T-helper 1 cell treated with Interleukin-12 subunit alpha and Interleukin-12 subunit beta and Interleukin-4 antibody, amounts not matched to agents 30 ng/mL and 1 ng/mL, for 36 hours (primary cell): ENCODE measurements around the gene TEX22. TPM values are rescaled to one million over a fixed set of nuclear protein-coding genes. Genes with fewer than 3 reads are reported as not detected.

ENCODE experiments used
- intact Hi-C: fragments of 100-400 bp; cut with micrococcal nuclease; formaldehyde crosslinking; loops from one replicate; pipeline ENCODE4 v1.15.1; 2024
- total RNA-seq: library from RNA; stranded (reverse); gene quantifications from 2 replicates; pipeline ENCODE4 v1.2.3, GENCODE V29; 2022

TEX22 gene
- total RNA-seq, 1 donor from 2014 or later, result 4.3 TPM

DNA sequence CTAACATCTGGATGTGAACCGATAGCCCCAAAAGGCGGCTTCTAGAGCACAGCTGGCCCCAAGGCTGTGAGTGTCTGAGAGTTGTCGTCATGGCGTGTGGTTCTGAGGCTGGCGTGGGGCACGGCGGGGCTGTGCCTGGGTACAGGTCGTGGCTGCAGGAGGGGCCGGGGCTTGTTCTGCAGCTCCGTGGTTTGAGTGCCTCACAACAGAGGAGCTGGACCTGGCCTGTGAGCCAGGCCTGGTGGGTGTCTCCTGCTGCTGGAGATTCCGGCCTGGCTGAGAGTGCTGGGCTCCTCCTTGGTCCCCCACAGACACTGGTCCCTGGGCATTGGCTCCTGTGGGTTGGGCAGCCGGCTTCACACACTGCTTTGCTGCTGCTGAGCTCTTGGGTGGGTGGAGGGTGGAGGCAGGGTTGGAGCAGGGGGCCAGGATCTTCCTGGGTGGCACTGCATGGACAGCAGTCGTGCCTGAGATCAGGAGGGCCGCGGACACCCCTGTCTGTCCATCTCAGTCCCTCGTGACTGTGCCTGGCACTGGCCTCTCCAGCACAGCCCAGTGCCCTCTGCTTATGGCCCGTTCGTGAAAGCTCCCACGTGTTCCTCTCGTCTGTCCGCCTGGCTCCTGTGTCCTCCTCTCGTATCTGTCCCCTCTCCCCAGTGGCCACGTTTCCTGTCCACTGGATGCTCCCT, 31.8 kb upstream of the TEX22 start:
- intact Hi-C loops, result no loop called here

DNA sequence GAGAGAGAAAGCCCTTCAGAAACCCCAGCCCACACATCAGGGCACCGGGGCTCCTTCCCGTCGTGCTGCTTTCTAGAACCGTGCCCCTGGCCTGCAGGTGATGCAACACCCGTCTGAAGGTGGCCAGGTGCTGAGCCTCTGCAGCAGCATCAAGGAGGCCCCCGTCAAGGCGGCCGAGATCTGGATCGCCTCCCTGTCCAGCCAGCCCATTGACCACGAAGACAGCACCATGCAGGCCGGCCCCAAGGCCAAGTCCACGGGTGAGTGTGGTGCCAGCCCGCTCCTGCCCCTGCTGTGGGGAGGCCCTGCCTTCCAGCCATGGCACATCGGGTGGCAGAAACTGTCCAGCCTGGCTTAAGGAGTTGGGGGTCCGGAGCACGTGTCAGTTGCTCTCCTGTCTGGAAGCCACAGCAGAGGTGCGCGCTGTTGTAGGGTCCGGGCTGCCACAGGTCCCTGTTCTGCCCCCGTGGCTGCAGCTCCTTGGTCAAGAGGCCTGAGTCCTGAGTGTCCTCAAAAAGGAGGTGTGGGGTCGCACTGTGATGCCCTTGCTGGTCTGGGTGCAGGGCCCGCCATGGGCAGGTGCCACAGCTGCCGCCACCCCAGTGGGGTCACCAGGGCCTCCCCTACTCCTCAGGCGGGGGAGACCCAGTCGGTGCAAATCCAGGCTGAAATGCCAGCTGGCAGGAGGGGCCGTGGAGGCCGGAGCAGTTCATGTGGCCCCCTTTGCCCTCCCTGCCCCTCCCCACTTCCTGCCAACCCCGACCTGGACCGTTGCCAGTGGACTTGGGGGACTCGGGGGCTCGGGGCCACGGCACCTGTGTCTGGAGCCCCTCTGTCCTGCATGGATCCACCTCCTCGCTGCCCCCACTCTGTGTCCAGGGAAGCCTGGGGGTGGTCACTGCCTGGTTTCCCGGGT, 31.0 kb upstream of the TEX22 start:
- intact Hi-C loops, result no loop called here

DNA sequence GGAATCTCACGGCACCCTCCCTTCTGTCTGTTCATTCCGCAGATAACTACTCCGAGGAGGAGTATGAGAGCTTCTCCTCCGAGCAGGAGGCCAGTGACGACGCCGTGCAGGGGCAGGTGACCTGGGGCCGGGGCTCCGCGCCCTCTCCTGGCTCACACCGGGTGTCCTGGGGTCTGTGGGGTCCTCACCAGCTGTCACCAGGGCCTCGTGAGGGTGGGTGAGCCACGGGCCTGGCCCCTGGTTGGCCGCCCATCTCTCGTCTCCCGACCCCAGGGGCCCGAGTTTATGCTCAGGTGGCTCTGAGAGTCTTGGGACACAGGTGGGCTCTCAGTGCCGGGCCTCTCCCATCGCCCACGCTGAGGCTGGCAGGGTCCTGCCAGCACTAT, 30.3 kb upstream of the TEX22 start:
- intact Hi-C loops, result no loop called here

DNA sequence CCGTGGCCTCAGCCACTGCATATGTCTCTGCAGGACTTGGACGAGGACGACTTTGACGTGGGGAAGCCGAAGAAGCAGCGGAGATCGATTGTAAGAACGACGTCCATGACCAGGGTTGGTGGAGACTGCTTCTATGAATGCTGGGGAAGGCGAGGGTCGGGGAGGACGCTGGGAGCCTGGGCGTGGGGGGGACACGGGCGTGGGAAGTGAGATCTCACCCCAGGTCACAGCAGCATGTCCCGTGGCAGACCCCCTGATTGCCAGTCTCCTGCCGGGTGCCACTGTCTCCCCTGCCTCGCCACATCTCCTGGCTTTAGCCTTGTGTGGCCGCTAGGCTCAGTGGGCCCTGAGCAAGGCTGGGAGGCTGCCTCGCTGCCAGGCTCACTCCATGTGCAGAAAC, 29.9 kb upstream of the TEX22 start:
- intact Hi-C loops, result no loop called here

DNA sequence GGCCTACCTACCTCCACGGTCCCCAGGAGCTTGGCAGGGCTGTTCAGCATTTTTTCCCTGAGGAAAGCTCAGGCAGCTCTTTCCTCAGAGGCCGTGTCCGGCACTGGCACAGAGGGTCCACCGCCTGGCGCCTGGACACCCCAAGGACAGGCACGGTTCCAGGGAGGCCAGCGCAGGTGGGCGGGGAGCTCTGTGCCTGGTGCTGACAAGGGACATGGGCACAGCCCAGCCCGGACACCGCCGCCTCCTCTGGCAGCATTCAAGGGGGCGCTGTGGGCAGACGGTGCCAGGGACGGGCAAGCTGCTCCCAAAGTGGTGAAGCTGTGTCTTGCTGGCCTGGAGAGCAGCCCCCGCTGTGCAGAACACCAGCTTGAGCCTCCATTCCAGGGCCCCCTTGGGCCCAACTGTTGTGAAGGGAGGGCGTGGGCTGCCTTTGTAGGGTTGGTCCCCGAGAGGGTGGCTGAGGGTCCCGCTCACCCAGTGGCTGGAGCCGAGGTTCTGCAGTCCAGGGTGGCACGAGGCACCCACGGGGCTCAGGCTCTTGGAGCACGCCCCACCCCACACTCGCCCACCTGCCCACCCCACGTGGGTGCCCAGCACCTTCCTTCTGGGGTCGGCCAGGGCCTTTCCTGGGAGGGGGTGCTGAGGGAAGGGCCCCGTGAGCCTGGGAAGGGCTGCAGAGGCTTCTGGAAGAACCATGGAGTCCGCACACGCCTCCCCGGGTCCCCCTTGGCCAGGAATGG, 29.3 kb upstream of the TEX22 start:
- intact Hi-C loops, result no loop called here

DNA sequence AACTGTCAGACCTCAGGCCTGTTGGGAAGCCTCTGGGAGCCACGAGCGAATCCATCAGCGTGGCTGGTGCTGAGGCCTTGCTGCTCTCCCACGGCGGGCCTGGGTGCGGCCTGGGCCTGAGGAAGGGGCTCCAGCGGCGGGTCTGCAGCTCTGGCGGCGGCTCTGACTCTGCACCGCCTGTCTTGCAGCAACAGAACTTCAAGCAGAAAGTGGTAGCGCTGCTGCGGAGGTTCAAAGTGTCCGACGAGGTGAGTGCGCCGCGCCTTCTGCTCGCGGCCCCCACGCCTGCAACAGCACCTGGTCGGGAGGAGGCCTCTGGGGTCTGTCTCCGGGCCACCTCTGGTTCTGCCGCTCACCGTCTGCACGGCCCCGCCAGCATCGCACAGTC, 28.7 kb upstream of the TEX22 start:
- intact Hi-C loops, result loop anchor here (1.0 to 2.0 kb wide), 3 partner anchors 45 to 111 kb away; no protein-coding TSS in a partner anchor

DNA sequence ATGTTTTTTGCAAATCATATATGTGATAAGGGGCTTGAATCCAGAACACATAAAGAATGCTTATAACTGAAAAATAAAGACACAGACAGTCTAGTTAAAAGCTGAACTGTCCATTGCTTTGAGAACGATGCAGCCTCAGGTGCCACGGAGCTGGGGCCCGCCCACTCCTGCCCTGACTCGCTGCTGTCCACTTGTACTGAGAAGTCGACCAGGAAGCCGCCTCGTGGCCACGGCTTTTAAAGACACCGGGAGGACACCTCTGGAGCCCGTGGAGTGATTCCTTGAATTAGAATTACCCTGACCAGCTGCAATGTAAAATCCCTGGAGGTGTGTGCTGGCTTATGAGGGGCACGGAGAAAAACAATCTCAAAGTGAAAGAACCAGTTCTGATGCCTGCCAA, 23.9 kb upstream of the TEX22 start:
- intact Hi-C loops, result no loop called here

DNA sequence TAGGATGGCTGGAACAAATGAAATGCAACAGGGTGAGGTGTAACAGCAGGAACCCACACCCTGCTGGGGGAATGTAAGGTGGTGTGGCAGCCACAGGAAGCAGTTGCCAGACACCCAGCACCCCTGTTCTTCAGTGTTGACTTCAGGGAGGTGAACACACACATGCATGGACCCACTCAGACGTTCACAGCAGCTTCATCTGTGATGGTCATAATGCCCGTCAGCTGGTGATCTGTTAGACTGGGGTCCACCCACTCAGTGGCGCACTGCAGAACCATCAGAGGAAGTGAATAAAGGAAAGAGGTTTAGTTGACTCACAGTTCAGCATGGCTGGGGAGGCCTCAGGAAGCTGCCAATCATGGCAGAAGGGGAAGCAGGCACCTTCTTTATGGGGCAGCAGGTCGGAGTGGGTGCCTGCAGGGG, 22.7 kb upstream of the TEX22 start:
- intact Hi-C loops, result no loop called here

DNA sequence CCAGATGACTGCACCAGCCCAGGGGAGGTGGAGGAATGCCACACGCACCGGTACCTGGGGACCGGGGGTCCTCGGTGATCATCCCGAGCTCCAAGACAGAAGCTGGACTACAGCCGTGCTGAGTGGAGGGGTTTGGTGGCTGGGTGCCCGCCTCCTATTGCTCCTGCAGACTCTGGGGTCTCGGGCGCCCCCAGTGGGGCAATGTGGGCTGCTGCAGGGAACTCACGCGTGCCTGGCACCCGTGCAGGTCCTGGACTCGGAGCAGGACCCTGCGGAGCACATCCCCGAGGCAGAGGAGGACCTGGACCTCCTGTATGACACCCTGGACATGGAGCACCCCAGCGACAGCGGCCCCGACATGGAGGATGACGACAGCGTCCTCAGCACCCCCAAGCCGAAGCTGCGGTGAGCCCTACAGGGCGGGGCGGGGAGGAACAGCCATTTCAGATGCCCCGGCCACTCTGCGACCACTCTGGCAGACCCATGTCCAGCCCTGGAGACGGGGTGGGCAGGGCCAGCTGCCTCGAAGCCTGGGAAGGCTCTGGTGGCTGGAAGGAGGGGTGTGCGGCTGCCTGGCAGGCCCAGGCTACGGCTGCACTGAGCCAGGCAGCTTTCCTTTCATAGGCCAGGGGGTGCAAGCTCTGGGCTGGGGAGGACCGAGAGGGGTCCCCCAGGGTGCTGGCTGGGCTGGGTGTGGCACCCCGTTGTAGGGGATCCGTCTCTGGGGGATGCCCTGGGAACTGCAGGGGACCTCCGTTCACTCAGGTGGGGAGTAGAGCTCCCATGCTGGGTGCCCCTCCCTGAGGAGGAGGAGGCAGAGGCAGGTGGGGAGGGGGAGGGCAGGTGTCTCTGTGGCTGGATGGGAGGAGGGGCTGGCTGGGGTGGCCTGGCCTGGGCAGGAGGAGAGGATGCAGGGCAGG, 21.6 kb upstream of the TEX22 start:
- intact Hi-C loops, result no loop called here

DNA sequence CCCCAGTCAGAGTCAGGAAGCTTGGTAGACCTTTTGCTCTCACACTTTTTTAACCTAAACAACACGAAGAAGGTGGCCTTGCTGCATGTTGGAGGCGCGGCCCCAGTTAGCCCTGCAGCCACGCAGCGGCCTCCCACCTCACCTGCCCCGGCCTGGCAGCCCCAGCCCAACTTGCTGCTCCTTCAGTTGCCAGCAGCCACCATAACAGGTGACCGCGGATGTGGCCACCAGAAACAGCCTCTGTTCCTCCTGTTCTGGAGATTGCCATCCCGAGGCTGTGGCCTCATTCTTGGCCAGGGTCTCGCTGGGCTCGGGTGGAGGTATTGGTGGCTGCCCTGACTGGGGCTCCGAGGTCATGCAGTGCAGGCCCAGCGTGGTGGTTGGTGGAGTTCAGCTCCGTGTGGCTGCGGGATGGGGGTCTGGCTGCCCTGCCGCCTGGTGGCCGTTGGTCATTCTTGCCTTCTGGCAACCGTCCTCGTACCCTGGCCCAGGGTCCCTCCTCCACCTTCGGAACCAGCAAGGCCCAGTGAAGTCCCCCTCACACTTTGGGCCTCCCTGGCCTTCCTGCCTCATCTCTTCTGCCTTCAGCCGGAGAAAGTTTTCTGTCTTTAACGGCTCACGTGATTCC, 20.7 kb upstream of the TEX22 start:
- intact Hi-C loops, result no loop called here

DNA sequence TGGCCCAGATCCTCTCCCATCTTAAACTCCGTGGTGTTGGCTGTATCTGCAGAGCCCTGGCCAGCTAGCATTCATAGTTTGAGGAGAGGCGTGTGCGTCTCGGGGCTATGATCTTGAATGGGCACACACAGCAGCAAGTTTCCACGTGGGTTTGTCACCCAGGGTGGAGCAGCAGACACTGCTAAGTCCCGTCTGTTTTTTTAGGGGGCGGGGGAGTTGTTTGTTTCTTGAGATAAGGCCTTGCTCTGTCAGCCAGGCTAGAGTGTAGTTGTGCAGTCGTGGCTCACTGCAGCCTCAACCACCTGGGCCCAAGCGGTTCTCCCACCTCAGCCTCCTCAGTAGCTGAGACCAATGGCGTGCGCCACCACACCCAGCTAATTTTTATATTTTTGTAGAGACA, 20.1 kb upstream of the TEX22 start:
- intact Hi-C loops, result no loop called here

DNA sequence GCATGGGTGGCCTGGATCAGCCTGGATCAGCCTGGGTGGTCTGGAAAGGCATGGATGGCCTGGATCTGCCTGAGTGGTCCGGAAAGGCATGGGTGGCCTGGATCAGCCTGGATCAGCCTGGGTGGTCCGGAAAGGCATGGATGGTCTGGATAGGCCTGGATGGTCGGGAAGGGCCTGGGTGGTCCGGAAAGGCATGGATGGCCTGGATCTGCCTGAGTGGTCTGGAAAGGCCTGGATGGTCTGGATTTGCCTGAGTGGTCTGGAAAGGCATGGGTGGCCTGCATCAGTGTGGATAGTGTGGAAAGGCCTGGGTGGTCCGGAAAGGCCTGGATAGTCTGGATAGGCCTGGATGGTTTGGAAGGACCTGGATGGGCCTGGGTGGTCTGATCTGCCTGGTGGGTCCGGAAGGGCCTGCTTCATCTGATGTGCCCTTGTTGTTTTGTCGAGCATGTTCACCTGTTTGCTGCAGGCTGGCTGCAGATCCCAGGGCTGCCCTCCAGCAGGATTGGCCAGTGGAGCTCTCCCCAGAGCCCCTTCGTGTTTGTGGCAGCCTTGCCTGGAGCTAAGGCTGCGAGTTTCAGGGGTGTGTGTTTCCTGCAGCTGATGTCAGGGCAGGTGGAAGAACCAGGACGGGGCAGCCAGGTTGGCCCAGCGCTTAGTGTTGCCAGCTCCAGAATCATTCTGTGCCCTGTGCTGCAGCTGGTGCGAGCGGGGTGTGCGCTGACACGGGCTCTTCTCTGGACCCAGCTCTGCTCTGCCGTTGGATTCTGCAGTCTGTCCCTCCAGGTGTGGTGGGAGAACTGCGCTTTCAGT, 19.3 kb upstream of the TEX22 start:
- intact Hi-C loops, result no loop called here

DNA sequence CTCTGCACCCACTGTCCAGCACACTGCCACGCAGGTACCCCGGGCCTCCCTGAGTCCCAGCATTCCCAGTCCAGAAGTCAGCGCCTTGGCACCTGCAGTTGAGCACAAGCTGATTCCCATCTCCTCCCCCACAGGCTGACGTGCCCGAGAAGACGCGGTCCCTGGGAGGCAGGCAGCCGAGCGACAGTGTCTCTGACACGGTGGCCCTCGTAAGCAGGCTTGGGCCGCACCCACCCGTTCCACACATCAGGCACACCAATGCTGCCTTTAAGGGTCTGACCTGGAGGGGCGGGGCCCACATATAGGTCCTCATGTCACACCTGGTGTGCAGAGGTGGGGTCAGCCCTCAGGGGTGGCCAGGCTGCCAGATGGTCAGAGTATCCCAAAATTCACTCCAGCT, 18.4 kb upstream of the TEX22 start:
- intact Hi-C loops, result no loop called here

DNA sequence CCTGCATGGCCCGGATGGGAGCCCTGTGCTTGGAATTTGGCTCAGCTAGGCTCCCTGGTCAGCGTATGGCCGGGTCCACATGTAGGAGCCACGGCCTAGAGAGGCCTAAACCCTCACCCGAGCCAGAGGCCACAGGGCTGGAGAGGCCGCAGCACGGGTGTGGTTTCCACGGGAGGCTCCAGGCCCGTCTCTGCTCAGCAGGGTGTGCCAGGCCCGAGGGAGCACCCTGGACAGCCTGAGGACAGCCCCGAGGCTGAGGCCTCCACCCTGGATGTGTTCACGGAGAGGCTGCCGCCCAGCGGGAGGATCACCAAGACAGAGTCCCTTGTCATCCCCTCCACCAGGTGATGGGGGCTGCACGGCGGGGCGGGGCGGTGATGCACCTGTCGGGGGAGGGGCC, 17.6 kb upstream of the TEX22 start:
- intact Hi-C loops, result no loop called here

DNA sequence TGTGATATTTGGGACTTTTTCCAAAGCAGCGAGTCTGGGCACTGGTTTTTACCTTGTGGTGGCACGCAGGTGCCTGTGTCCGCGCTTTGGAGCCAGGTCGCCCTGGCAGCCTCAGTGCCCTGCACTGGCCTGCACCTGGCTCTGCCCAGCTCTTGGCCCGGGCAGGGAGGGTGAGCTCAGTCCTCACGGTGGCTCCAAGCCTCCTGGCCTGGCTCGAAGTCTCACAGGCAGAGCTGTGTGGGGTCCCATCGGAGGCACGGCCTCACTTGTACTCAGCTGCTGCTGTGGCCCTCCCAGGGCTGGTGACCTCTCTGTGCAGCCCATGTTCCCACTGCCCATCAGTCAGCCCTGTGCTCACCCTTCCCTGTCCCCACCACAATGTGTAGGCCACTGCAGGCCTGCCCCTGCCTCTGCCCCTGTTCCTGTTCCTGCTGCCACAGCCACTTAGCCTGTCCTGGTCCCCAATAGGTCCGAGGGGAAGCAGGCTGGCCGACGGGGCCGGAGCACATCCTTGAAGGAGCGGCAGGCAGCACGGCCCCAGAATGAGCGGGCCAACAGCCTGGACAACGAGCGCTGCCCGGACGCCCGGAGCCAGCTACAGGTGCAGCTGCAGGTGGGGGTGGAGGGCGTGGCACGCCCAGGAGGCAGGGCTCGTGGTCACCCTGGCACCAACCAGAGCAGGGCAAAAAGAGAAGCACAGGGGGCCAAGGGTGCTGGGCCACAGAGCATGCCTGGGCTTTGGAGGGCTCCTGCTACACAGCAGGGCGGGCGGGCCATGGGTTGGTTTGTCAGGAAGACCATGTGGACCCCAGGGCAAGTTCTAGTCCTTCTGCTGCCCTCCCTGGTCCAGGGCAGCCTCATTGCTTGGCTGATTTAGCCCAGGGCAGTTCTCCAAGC, 16.6 kb upstream of the TEX22 start:
- intact Hi-C loops, result no loop called here

DNA sequence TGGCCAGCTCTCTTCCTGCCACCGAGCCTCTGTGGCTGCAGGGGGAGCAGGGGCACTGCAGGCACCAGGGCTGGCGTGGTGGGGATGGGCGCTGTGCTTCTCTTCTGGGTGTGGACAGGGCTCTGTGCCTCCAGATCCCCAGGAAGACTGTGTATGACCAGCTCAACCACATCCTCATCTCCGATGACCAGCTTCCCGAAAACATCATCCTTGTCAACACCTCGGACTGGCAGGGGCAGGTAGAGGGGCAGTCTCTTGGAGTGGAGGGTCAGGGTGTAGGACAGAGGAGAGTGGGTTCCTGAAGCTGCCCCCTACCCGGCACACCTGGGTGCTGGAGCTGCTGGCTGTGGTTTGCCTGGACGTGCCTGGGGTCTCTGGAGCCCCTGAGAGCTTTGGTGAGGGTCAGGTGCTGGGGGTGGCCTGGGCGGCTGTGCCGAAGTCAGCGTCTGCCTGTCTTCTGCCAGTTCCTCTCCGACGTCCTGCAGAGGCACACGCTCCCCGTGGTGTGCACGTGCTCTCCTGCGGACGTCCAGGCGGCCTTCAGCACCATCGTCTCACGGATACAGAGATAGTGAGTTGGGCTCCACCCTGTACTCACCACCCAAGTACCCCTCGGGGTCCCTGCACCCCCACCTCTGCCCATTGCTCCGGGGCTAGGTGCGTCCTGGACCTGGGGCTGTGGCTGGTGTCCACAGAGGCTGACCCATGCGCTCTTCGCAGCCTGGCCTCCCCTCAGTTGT, 15.8 kb upstream of the TEX22 start:
- intact Hi-C loops, result no loop called here

DNA sequence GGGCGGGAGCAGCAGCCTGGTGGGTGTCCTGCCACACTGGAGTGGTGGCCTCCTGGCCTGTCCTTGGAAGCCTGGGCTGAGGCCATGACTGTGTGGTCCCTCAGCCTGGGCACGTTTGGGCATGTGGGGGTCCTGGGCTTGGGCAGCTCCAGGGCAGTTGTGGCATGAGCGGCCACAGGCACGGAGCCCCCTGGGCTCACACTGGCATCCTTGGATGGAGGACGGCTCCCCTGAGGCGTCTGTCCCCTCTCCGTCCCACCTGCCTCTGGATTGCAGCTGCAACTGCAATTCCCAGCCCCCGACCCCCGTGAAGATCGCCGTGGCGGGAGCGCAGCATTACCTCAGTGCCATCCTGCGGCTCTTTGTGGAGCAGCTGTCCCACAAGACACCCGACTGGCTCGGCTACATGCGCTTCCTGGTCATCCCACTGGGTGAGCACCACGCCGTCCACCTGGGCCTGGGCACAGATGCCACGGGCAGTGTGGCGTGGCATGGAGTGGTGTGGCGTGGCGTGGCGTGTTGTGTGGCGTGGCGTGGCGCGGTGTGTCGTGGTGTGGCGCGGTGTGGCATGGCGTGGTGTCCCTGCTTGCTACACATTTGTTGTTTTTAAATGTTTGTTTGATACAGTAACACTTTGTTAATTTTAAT, 15.1 kb upstream of the TEX22 start:
- intact Hi-C loops, result no loop called here
